OCI-LY1 (cell line): ENCODE data around the gene PBX1.

Source experiments
- EZH2 ChIP-seq: fragments of 200-600 bp; sonication (generic), shearing (Covaris generic); IDR thresholded peaks from 2 replicates; pipeline ENCODE4 v1.8.0; 2017; ENCODE audit warnings: borderline replicate concordance, mixed run types, mild to moderate bottlenecking, antibody characterized with exemption, low read length, moderate library complexity, mixed read lengths
- TF ChIP-seq, protein P1 (sequence below): fragments of 200-600 bp; sonication (generic), shearing (Covaris generic); IDR thresholded peaks from 2 replicates; pipeline ENCODE4 v1.5.1; 2017; ENCODE audit warnings: mild to moderate bottlenecking, antibody characterized with exemption, low read length, moderate library complexity, mixed read lengths

DNA sequence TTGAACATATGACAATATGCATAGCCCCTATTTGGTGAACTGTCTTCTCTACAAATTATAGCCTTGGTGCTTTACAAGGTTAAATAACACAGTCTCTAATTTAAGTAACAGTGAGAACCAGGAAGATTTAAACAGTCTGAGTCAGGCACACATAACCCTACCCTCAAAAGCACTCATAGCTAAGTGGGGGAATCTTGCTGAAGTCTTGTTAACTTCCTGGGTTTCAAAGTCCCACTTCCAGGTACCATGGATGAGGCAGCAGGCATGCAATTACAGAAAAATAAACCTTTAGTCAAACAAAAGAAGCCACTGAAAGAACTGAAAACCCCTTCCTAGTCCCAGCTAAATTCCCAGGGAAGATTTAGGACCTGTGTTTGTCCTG lies 147.6 kb downstream of the PBX1 start:
- TF ChIP-seq EZH2: no peak
- TF ChIP-seq, protein P1, sequence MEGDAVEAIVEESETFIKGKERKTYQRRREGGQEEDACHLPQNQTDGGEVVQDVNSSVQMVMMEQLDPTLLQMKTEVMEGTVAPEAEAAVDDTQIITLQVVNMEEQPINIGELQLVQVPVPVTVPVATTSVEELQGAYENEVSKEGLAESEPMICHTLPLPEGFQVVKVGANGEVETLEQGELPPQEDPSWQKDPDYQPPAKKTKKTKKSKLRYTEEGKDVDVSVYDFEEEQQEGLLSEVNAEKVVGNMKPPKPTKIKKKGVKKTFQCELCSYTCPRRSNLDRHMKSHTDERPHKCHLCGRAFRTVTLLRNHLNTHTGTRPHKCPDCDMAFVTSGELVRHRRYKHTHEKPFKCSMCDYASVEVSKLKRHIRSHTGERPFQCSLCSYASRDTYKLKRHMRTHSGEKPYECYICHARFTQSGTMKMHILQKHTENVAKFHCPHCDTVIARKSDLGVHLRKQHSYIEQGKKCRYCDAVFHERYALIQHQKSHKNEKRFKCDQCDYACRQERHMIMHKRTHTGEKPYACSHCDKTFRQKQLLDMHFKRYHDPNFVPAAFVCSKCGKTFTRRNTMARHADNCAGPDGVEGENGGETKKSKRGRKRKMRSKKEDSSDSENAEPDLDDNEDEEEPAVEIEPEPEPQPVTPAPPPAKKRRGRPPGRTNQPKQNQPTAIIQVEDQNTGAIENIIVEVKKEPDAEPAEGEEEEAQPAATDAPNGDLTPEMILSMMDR: no peak
